Measurements from ENCODE around the gene FERMT3.

Gene FERMT3

DNA sequence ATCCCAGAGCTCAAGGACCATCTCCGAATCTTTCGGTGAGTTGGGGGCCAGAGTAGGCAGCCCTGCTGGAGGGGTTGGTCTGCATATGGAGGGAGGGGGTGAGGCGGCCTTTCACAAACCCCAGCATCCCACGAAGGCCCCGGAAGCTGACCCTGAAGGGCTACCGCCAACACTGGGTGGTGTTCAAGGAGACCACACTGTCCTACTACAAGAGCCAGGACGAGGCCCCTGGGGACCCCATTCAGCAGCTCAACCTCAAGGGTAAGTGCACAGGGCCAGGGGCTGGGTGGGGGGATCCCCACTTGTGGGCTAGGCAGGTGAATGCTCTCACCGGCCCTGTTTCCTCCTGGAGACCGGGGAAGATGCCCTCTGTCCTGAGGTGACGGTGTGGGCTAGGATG is 13.2 kb downstream of the FERMT3 start:
- in situ Hi-C loops (cut with HindIII; ENCODE audit: low sequenced_read_pairs), result no loop called here
- no peak for TF ChIP-seq CTCF (IDR thresholded peaks at IDR 0.05; ENCODE audit: low read depth, low read length)
- no peak for DNase-seq (ENCODE audit: low read depth, low spot score)
- H3K4me3 ChIP-seq (ENCODE audit: low read depth, low read length), result no peak overlapping the region

GRCh38 chr11:64220271-64220670 is 13.8 kb downstream of the FERMT3 start:
- no peak for TF ChIP-seq CTCF (IDR thresholded peaks at IDR 0.05; ENCODE audit: low read depth, low read length)
- in situ Hi-C loops (cut with HindIII; ENCODE audit: low sequenced_read_pairs), result no loop called here
- H3K4me3 ChIP-seq (ENCODE audit: low read depth, low read length), result no peak overlapping the region
- DNase-seq (ENCODE audit: low read depth, low spot score), result no peak

- DNase-seq (ENCODE audit: low read depth, low spot score), result no peak
- in situ Hi-C loops (cut with HindIII; ENCODE audit: low sequenced_read_pairs), result no loop called here
- no peak for TF ChIP-seq CTCF (IDR thresholded peaks at IDR 0.05; ENCODE audit: low read depth, low read length)
- no peak overlapping the region for H3K4me3 ChIP-seq (ENCODE audit: low read depth, low read length)
These were observed 14.3 kb downstream of the FERMT3 start for GRCh38 chr11:64220798-64221197.

GRCh38 chr11:64222651-64223000 is 16.1 kb downstream of the FERMT3 start:
- no peak for TF ChIP-seq CTCF (IDR thresholded peaks at IDR 0.05; ENCODE audit: low read depth, low read length)
- DNase-seq (ENCODE audit: low read depth, low spot score), result no peak
- H3K4me3 ChIP-seq (ENCODE audit: low read depth, low read length), result no peak overlapping the region
- in situ Hi-C loops (cut with HindIII; ENCODE audit: low sequenced_read_pairs), result no loop called here

DNA sequence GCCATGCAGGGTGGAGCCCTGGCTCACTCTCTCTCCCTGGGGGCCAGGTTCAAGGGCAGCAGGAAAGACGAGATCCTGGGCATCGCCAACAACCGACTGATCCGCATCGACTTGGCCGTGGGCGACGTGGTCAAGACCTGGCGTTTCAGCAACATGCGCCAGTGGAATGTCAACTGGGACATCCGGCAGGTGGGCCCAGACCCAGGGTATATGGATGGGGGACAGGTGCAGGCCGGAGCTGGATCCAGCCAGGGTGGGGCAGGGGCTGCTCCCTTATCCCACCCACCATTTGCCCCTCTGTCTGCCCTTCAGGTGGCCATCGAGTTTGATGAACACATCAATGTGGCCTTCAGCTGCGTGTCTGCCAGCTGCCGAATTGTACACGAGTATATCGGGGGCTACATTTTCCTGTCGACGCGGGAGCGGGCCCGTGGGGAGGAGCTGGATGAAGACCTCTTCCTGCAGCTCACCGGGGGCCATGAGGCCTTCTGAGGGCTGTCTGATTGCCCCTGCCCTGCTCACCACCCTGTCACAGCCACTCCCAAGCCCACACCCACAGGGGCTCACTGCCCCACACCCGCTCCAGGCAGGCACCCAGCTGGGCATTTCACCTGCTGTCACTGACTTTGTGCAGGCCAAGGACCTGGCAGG is 16.6 kb downstream of the FERMT3 start:
- in situ Hi-C loops (cut with HindIII; ENCODE audit: low sequenced_read_pairs), result no loop called here
- no peak for DNase-seq (ENCODE audit: low read depth, low spot score)
- no peak for TF ChIP-seq CTCF (IDR thresholded peaks at IDR 0.05; ENCODE audit: low read depth, low read length)
- H3K4me3 ChIP-seq (ENCODE audit: low read depth, low read length), result no peak overlapping the region

DNA sequence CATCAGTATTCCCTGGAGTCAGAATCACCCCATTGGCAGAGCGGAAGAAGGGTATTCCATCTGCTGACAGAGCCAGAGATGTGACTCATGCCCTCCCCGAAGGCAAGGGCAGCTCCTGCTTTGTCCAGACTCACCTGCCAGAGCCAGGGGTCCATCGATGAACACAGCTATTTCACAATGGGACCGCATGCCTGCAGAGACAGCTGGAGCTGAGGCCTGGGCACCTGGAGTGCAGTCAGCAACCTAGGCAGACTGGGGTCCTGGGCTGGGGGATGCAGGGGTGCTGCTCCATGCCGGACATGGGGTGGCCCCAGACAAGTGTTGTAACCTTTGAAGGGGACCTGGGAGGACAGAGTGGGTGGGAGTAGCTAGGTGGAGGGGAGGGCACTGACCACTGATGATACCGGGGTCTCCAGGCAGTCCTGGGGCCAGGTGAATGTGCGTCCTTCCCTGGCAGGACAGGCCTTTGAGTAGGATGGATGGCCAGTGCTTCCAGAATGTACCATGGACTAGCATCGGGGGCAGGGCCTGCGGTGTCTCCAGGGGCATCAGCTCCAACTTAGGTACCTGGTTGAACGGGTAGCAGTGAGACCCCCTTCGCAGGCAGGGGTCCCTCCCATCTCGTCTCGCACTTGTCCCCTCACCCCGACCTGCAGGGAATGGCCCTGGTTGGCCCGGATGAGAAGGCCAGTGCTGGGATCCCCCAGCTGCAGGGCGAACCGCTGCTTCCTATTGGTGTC is 17.8 kb downstream of the FERMT3 start:
- TF ChIP-seq CTCF (IDR thresholded peaks at IDR 0.05; ENCODE audit: low read depth, low read length), result no peak
- H3K4me3 ChIP-seq (ENCODE audit: low read depth, low read length), result no peak overlapping the region
- DNase-seq (ENCODE audit: low read depth, low spot score), result no peak
- in situ Hi-C loops (cut with HindIII; ENCODE audit: low sequenced_read_pairs), result no loop called here

Data from astrocyte of the spinal cord (primary cell).